SK-N-SH (cell line): ENCODE data around the gene USP28. TPM values are rescaled to one million over a fixed set of nuclear protein-coding genes. Genes with fewer than 3 reads are reported as not detected.

Source experiments
- CTCF ChIA-PET: fragments of 300-600, 350-600 bp; formaldehyde crosslinking; extraction: SDS; loops from one replicate; lab custom pipeline; 2021; lab: Yijun Ruan, JAX
- POLR2A ChIA-PET: fragments of 350-600 bp; sonication (Branson Sonifier 250); formaldehyde crosslinking; extraction: SDS; loops from one replicate; lab custom pipeline; 2020; ENCODE audit warnings: antibody characterized with exemption, inconsistent platforms; lab: Yijun Ruan, JAX
- DNase-seq: peaks from one replicate; pipeline ENCODE4 v3.0.0; 2012
- H2AFZ ChIP-seq: fragments of 200-600 bp; sonication (generic); 2 replicates; pipeline ENCODE4 v1.8.1; 2016; ENCODE audit warnings: antibody characterized with exemption, mild to moderate bottlenecking, low read depth
- H3F3A ChIP-seq: fragments of 200-600 bp; sonication (generic); replicated peaks from 2 replicates; pipeline ENCODE3; 2016; ENCODE audit warnings: antibody characterized with exemption, mild to moderate bottlenecking; ENCODE audit not compliant: insufficient read depth
- H3K27ac ChIP-seq, 2 experiments: fragments of 200-500 bp in 1 of 2; fragments of 200-600 bp in 1 of 2; sonication (Bioruptor generic) in 1 of 2; sonication (generic), shearing (Covaris generic) in 1 of 2; 2 replicates each; pipeline versions ENCODE4 v1.5.1 to v1.6.1; 2014 to 2016; ENCODE audit warnings: low read depth in 2 of 2, inconsistent platforms in 1 of 2, low read length in 1 of 2, mild to moderate bottlenecking in 1 of 2, mixed read lengths in 1 of 2
- H3K27me3 ChIP-seq: fragments of 200-600 bp; sonication (generic), shearing (Covaris generic); 2 replicates; pipeline ENCODE4 v1.6.1; 2016; ENCODE audit warnings: mixed run types; ENCODE audit not compliant: insufficient read depth
- H3K36me3 ChIP-seq, 2 experiments: fragments of 200-500 bp in 1 of 2; fragments of 200-600 bp in 1 of 2; sonication (Bioruptor generic) in 1 of 2; sonication (generic) in 1 of 2; replicated peaks in 1 of 2; 2 replicates each; pipeline versions ENCODE3 to v1.5.1; 2014 to 2016; ENCODE audit warnings: low read length in 1 of 2, mild to moderate bottlenecking in 1 of 2; ENCODE audit not compliant: insufficient read depth in 2 of 2, control insufficient read depth in 1 of 2
- H3K4me1 ChIP-seq, 2 experiments: fragments of 200-500 bp in 1 of 2; fragments of 200-600 bp in 1 of 2; sonication (Bioruptor generic) in 1 of 2; sonication (generic), shearing (Covaris generic) in 1 of 2; 2 replicates each; pipeline versions ENCODE4 v1.5.1 to v1.6.1; 2014 to 2016; ENCODE audit warnings: low read depth in 1 of 2, low read length in 1 of 2, mixed run types in 1 of 2; ENCODE audit not compliant: insufficient read depth in 2 of 2, control insufficient read depth in 1 of 2
- H3K4me2 ChIP-seq: fragments of 200-600 bp; sonication (generic), shearing (Covaris generic); 2 replicates; pipeline ENCODE4 v1.6.1; 2017; ENCODE audit warnings: mixed run types
- H3K4me3 ChIP-seq, 2 experiments: fragments of 200-500 bp in 1 of 2; fragments of 200-600 bp in 1 of 2; sonication (Bioruptor generic) in 1 of 2; sonication (generic), shearing (Covaris generic) in 1 of 2; 2 replicates each; pipeline versions ENCODE4 v1.5.1 to v1.8.1; 2014 to 2016; ENCODE audit warnings: low read depth in 2 of 2, inconsistent platforms in 1 of 2, low read length in 1 of 2, mild to moderate bottlenecking in 1 of 2, mixed read lengths in 1 of 2, moderate library complexity in 1 of 2
- H3K79me2 ChIP-seq: fragments of 200-600 bp; sonication (generic); 2 replicates; pipeline ENCODE4 v1.8.1; 2017; ENCODE audit warnings: mild to moderate bottlenecking; ENCODE audit not compliant: insufficient read depth
- H3K9ac ChIP-seq: fragments of 200-600 bp; sonication (generic); 2 replicates; pipeline ENCODE4 v1.6.1; 2017; ENCODE audit warnings: mixed run types
- H3K9me2 ChIP-seq: fragments of 200-600 bp; sonication (generic); 2 replicates; pipeline ENCODE4 v1.6.1; 2017; ENCODE audit warnings: mixed run types
- H3K9me3 ChIP-seq: fragments of 200-600 bp; sonication (generic); 2 replicates; pipeline ENCODE4 v1.6.1; 2017; ENCODE audit warnings: mixed run types, mild to moderate bottlenecking, moderate library complexity
- H4K20me1 ChIP-seq: fragments of 200-600 bp; sonication (generic); 2 replicates; pipeline ENCODE4 v1.6.1; 2017; ENCODE audit warnings: mild to moderate bottlenecking, mixed run types; ENCODE audit not compliant: insufficient read depth
- FOXJ3 ChIP-seq: sonication (generic); formaldehyde crosslinking; IDR thresholded peaks from 2 replicates; pipeline ENCODE4 v1.5.1; 2020; ENCODE audit warnings: mild to moderate bottlenecking, missing genetic modification reagents
- GABPA ChIP-seq: IDR thresholded peaks from 2 replicates; pipeline ENCODE4 v1.4.0; 2012; ENCODE audit warnings: low read depth, mild to moderate bottlenecking
- GATA2 ChIP-seq: sonication (generic); formaldehyde crosslinking; IDR thresholded peaks from 2 replicates; pipeline ENCODE4 v1.5.0; 2020; ENCODE audit warnings: mild to moderate bottlenecking, missing genetic modification reagents
- MEF2A ChIP-seq: IDR thresholded peaks from 2 replicates; pipeline ENCODE4 v1.4.0; 2012; ENCODE audit warnings: low read depth, borderline replicate concordance
- MXI1 ChIP-seq: IDR thresholded peaks from 2 replicates; pipeline ENCODE4 v1.6.1; 2012; ENCODE audit warnings: mild to moderate bottlenecking, low read depth, low read length, improper control_type of control experiment
- NRF1 ChIP-seq: IDR thresholded peaks from 2 replicates; pipeline ENCODE4 v1.6.1; 2012; ENCODE audit warnings: low read depth, mild to moderate bottlenecking, low read length
- RAD21 ChIP-seq: IDR thresholded peaks from 2 replicates; pipeline ENCODE4 v1.6.1; 2012; ENCODE audit warnings: mild to moderate bottlenecking, low read length
- RCOR1 ChIP-seq: fragments of 150-350 bp; IDR thresholded peaks from 2 replicates; pipeline ENCODE4 v1.6.1; 2017; ENCODE audit warnings: antibody characterized with exemption, low read length
- TEAD4 ChIP-seq: IDR thresholded peaks from 2 replicates; pipeline ENCODE4 v1.4.0; 2012; ENCODE audit warnings: mild to moderate bottlenecking, borderline replicate concordance; ENCODE audit not compliant: insufficient read depth
- WGBS: methylation state at CpG from one replicate; pipeline ENCODE4 v1.1.6; 2017; ENCODE audit warnings: low lambda C conversion rate; 5-methylcytosine and 5-hydroxymethylcytosine counted together
- polyA plus RNA-seq, 3 experiments: library from polyadenylated mRNA; depleted of rRNA; stranded (reverse); fragments of >200 nt; gene quantifications; 2 replicates each; pipeline ENCODE4 v1.2.3, GENCODE V29; 2012
- TF ChIP-seq, protein P1 (sequence below): IDR thresholded peaks from 2 replicates; pipeline ENCODE4 v1.4.0; 2012; ENCODE audit warnings: low read depth
- TF ChIP-seq, protein P2 (sequence below): IDR thresholded peaks from 2 replicates; pipeline ENCODE4; 2012
- TF ChIP-seq, protein P3 (sequence below): IDR thresholded peaks from 2 replicates; pipeline ENCODE4 v1.4.0; 2012; ENCODE audit warnings: low read depth, borderline replicate concordance
- TF ChIP-seq, protein P4 (sequence below): fragments of 150-350 bp; IDR thresholded peaks from 2 replicates; pipeline ENCODE4 v1.6.1; 2017; ENCODE audit warnings: antibody characterized with exemption, low read length, low read depth, borderline replicate concordance
- TF ChIP-seq, protein P5 (sequence below): IDR thresholded peaks from 2 replicates; pipeline ENCODE4 v1.4.0; 2012; ENCODE audit warnings: low read depth, borderline replicate concordance

Gene USP28
- polyA plus RNA-seq, 1 of the 3 experiments (the other 2 are of a cell fraction), result 20.0 TPM

DNA sequence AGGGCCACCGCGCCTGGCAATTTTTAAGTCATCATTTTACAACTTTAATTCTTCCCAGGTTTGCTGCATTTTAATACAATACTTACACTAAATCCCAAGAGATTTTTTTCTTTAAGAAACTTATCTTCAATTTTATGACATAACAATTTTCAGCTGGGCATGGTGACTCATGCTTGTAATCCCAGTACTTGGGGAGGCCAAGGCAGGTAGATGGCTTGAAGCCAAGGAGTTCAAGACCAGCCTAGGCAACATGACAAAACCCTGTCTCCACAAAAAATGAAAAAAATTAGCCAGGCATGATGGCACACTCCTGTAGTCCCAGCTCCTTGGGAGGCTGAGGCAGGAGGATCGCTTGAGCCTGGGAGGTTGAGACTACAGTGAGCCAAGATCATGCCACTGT, 56.9 kb downstream of the USP28 start:
- 97% methylated on average over 3 of the region's 3 CpGs for WGBS
- TF ChIP-seq, protein P1, sequence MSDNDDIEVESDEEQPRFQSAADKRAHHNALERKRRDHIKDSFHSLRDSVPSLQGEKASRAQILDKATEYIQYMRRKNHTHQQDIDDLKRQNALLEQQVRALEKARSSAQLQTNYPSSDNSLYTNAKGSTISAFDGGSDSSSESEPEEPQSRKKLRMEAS, result no peak
- TF ChIP-seq GATA2 (CRISPR knock-in tag) (no peak), MEF2A (no peak), RCOR1 (no peak), FOXJ3 (CRISPR knock-in tag) (no peak)
- TF ChIP-seq, protein P2, sequence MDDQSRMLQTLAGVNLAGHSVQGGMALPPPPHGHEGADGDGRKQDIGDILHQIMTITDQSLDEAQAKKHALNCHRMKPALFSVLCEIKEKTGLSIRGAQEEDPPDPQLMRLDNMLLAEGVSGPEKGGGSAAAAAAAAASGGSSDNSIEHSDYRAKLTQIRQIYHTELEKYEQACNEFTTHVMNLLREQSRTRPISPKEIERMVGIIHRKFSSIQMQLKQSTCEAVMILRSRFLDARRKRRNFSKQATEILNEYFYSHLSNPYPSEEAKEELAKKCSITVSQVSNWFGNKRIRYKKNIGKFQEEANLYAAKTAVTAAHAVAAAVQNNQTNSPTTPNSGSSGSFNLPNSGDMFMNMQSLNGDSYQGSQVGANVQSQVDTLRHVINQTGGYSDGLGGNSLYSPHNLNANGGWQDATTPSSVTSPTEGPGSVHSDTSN, result no peak
- TF ChIP-seq, protein P3, sequence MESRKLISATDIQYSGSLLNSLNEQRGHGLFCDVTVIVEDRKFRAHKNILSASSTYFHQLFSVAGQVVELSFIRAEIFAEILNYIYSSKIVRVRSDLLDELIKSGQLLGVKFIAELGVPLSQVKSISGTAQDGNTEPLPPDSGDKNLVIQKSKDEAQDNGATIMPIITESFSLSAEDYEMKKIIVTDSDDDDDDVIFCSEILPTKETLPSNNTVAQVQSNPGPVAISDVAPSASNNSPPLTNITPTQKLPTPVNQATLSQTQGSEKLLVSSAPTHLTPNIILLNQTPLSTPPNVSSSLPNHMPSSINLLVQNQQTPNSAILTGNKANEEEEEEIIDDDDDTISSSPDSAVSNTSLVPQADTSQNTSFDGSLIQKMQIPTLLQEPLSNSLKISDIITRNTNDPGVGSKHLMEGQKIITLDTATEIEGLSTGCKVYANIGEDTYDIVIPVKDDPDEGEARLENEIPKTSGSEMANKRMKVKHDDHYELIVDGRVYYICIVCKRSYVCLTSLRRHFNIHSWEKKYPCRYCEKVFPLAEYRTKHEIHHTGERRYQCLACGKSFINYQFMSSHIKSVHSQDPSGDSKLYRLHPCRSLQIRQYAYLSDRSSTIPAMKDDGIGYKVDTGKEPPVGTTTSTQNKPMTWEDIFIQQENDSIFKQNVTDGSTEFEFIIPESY, result no peak
- TF ChIP-seq, protein P4, sequence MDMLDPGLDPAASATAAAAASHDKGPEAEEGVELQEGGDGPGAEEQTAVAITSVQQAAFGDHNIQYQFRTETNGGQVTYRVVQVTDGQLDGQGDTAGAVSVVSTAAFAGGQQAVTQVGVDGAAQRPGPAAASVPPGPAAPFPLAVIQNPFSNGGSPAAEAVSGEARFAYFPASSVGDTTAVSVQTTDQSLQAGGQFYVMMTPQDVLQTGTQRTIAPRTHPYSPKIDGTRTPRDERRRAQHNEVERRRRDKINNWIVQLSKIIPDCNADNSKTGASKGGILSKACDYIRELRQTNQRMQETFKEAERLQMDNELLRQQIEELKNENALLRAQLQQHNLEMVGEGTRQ, result no peak
- CTCF ChIA-PET, result interaction anchor here (1.2 to 1.5 kb wide), 2 partner anchors 22 to 443 kb away, joined by 3 to 4 read pairs; no protein-coding TSS in a partner anchor

DNA sequence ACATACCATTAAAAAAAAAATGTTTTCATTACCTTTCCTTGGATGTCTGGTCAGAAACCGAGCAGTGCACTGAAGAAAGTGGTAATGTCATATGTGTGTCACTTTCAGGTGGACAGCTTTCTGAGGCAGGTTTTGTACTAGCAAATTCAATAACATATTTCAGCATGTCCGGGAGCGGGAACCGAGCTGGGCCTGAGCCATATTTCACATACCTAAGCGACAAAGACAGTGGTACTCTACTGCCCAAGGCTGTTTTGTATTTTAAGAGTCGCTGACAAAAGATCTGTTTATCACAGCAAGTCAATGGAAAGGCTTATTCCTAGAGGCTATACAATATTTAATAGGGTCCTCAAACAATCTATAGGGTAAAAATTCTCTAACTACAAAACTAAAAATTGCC, 57.7 kb downstream of the USP28 start:
- POLR2A ChIA-PET, result no interaction called here
- no peaks in the 10 kb centered on the region for H3K27me3 ChIP-seq
- TF ChIP-seq, protein P3, result no peak
- TF ChIP-seq MXI1 (no peak), TEAD4 (no peak), GABPA (no peak), RAD21 (no peak), NRF1 (no peak), MEF2A (no peak)
- TF ChIP-seq, protein P4, result no peak
- TF ChIP-seq, protein P1, result no peak
- TF ChIP-seq, protein P5, sequence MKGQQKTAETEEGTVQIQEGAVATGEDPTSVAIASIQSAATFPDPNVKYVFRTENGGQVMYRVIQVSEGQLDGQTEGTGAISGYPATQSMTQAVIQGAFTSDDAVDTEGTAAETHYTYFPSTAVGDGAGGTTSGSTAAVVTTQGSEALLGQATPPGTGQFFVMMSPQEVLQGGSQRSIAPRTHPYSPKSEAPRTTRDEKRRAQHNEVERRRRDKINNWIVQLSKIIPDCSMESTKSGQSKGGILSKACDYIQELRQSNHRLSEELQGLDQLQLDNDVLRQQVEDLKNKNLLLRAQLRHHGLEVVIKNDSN, result no peak
- no peaks in the 10 kb centered on the region for H4K20me1 ChIP-seq
- CTCF ChIA-PET, result interaction anchor here (0.6 to 1.5 kb wide), 4 partner anchors 17 to 444 kb away, joined by 3 to 4 read pairs (median 3); no protein-coding TSS in a partner anchor
- H3F3A ChIP-seq, result no peaks in the 10 kb centered on the region
- no peak for DNase-seq
- no peaks in the 10 kb centered on the region for H3K4me1 ChIP-seq
- no peaks in the 10 kb centered on the region for H3K9me3 ChIP-seq
- no peak overlapping the region for H3K9ac ChIP-seq
- 89% methylated on average over 6 of the region's 6 CpGs for WGBS
- peaks cover 23 to 24% of the 10 kb centered on the region in 2 experiments for H3K36me3 ChIP-seq
- no peaks in the 10 kb centered on the region for H3K9me2 ChIP-seq
- no peaks in the 10 kb centered on the region for H3K79me2 ChIP-seq
- H3K4me3 ChIP-seq, result no peak overlapping the region
- H2AFZ ChIP-seq, result no peak overlapping the region
- H3K27ac ChIP-seq, result no peak overlapping the region
- H3K4me2 ChIP-seq, result no peak overlapping the region

More for the DNA sequence above, 56.9 kb downstream of the USP28 start:
- Histone ChIP-seq H3K4me2 (no peak overlapping the region), H3K4me3 (no peak overlapping the region), H3K4me1 (no peaks in the 10 kb centered on the region), H3K27ac (no peak overlapping the region), H2AFZ (no peak overlapping the region), H3F3A (no peaks in the 10 kb centered on the region), H3K9me3 (no peaks in the 10 kb centered on the region), H3K36me3 (peaks cover 24 to 29% of the 10 kb centered on the region in 2 experiments), H3K79me2 (no peaks in the 10 kb centered on the region), H3K9me2 (no peaks in the 10 kb centered on the region), H4K20me1 (no peaks in the 10 kb centered on the region), H3K9ac (no peak overlapping the region), H3K27me3 (no peaks in the 10 kb centered on the region)
- no peak for DNase-seq
- POLR2A ChIA-PET, result no interaction called here
